ENCODE measurements around the gene UBE2G1. TPM values are rescaled to one million over a fixed set of nuclear protein-coding genes. Genes with fewer than 3 reads are reported as not detected.

Gene UBE2G1
- polyA plus RNA-seq, 1 donor from 2014 or later = 65.8 TPM

GRCh38 chr17:4332296-4332970 lies 34.0 kb downstream of the UBE2G1 start:
- Histone ChIP-seq H3K79me2 (replicated peaks; ENCODE audit: insufficient read depth, low read length) (peaks cover 31% of the 10 kb centered on the region), H2AFZ (ENCODE audit: low read depth, low read length) (no peak overlapping the region), H3K36me3 (ENCODE audit: insufficient read depth, low read length) (no peaks in the 10 kb centered on the region), H3K27ac (ENCODE audit: low read length) (no peak overlapping the region), H3K4me3 (ENCODE audit: low read length) (no peak overlapping the region), H3F3A (ENCODE audit: insufficient read depth, low read length, poor library complexity, severe bottlenecking) (no peaks in the 10 kb centered on the region), H4K20me1 (ENCODE audit: insufficient read depth) (no peaks in the 10 kb centered on the region), H3K27me3 (ENCODE audit: insufficient read depth, low read depth, low read length) (no peaks in the 10 kb centered on the region), H3K4me2 (ENCODE audit: low read length) (no peak overlapping the region), H3K9me3 (ENCODE audit: low read length) (no peaks in the 10 kb centered on the region), H3K9me2 (ENCODE audit: insufficient read depth, low read length) (no peaks in the 10 kb centered on the region), H3K9ac (ENCODE audit: low read length) (no peak overlapping the region)
- TF ChIP-seq SMC3 (conservative IDR thresholded peaks at IDR 0.05; ENCODE audit: poor library complexity) (no peak), RAD21 (conservative IDR thresholded peaks at IDR 0.05) (no peak), EP300 (conservative IDR thresholded peaks at IDR 0.05; ENCODE audit: poor library complexity, severe bottlenecking) (no peak), POLR2AphosphoS5 (IDR thresholded peaks at IDR 0.05) (no peak), REST (IDR thresholded peaks at IDR 0.05; ENCODE audit: borderline replicate concordance) (no peak), CTCF (IDR thresholded peaks at IDR 0.05; ENCODE audit: poor library complexity, severe bottlenecking) (no peak), EZH2 (IDR thresholded peaks at IDR 0.05; ENCODE audit: borderline replicate concordance, insufficient read depth, low read length, poor library complexity, severe bottlenecking) (no peak), MXI1 (conservative IDR thresholded peaks at IDR 0.05; ENCODE audit: poor library complexity, severe bottlenecking) (no peak), TAF1 (IDR thresholded peaks at IDR 0.05; ENCODE audit: low read depth) (no peak)

- peaks cover 26% of the 10 kb centered on the region for H3K79me2 ChIP-seq (replicated peaks; ENCODE audit: insufficient read depth, low read length)
- H3K27me3 ChIP-seq (ENCODE audit: insufficient read depth, low read depth, low read length) = no peaks in the 10 kb centered on the region
- no peak overlapping the region for H3K4me3 ChIP-seq (ENCODE audit: low read length)
- no peak overlapping the region for H2AFZ ChIP-seq (ENCODE audit: low read depth, low read length)
- H3K36me3 ChIP-seq (ENCODE audit: insufficient read depth, low read length) = no peaks in the 10 kb centered on the region
- H3K4me2 ChIP-seq (ENCODE audit: low read length) = no peak overlapping the region
- H3K9ac ChIP-seq (ENCODE audit: low read length) = no peak overlapping the region
- H4K20me1 ChIP-seq (ENCODE audit: insufficient read depth) = no peaks in the 10 kb centered on the region
- no peak overlapping the region for H3K27ac ChIP-seq (ENCODE audit: low read length)
- H3K9me3 ChIP-seq (ENCODE audit: low read length) = no peaks in the 10 kb centered on the region
- no peak for TF ChIP-seq CTCF (IDR thresholded peaks at IDR 0.05; ENCODE audit: poor library complexity, severe bottlenecking)
- TF ChIP-seq TAF1 (IDR thresholded peaks at IDR 0.05; ENCODE audit: low read depth) = no peak
- no peak for TF ChIP-seq RAD21 (conservative IDR thresholded peaks at IDR 0.05)
- TF ChIP-seq REST (IDR thresholded peaks at IDR 0.05; ENCODE audit: borderline replicate concordance) = no peak
- TF ChIP-seq EZH2 (IDR thresholded peaks at IDR 0.05; ENCODE audit: borderline replicate concordance, insufficient read depth, low read length, poor library complexity, severe bottlenecking) = no peak
- TF ChIP-seq MXI1 (conservative IDR thresholded peaks at IDR 0.05; ENCODE audit: poor library complexity, severe bottlenecking) = no peak
- TF ChIP-seq POLR2AphosphoS5 (IDR thresholded peaks at IDR 0.05) = no peak
- no peak for TF ChIP-seq SMC3 (conservative IDR thresholded peaks at IDR 0.05; ENCODE audit: poor library complexity)
- TF ChIP-seq EP300 (conservative IDR thresholded peaks at IDR 0.05; ENCODE audit: poor library complexity, severe bottlenecking) = no peak
- no peaks in the 10 kb centered on the region for H3K9me2 ChIP-seq (ENCODE audit: insufficient read depth, low read length)
- H3F3A ChIP-seq (ENCODE audit: insufficient read depth, low read length, poor library complexity, severe bottlenecking) = no peaks in the 10 kb centered on the region
Measured at GRCh38 chr17:4331614-4332013, 34.9 kb downstream of the UBE2G1 start.

Measured in neural cell (in vitro differentiated cells).